ENCODE data around the gene APCDD1L. TPM values are rescaled to one million over a fixed set of nuclear protein-coding genes. Genes with fewer than 3 reads are reported as not detected.

APCDD1L gene
- polyA plus RNA-seq, 1 donor from 2014 or later, result not detected

DNA sequence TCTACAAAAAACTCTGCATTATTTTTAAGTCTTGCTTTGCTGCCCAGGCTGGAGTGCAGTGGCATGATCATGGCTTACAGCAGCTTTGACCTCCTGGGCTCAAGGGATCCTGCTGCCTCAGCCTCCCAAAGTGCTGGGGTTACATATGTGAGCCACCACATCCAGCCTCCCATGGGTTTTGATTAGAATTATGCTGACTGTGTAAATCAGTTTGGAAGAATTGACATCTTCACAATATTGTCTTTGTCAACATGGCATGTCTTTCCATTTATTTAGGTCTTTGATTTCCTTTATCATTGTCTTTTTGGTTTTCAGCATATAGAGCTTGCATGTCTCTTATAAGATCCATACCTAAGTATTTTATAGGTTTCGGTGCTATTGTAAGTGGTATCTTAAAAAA, 13.2 kb upstream of the APCDD1L start:
- Histone ChIP-seq H3K27me3 (ENCODE audit: insufficient read depth, low read depth, low read length) (no peaks in the 10 kb centered on the region), H2AFZ (ENCODE audit: low read depth, low read length) (no peak overlapping the region), H3K79me2 (replicated peaks; ENCODE audit: insufficient read depth, low read length) (no peaks in the 10 kb centered on the region), H3K36me3 (ENCODE audit: insufficient read depth, low read length) (no peaks in the 10 kb centered on the region), H3K4me2 (ENCODE audit: low read length) (no peak overlapping the region), H3F3A (ENCODE audit: insufficient read depth, low read length, poor library complexity, severe bottlenecking) (no peaks in the 10 kb centered on the region), H3K9me2 (ENCODE audit: insufficient read depth, low read length) (no peaks in the 10 kb centered on the region), H3K27ac (ENCODE audit: low read length) (no peak overlapping the region), H3K9ac (ENCODE audit: low read length) (no peak overlapping the region), H3K9me3 (ENCODE audit: low read length) (peaks cover 11% of the 10 kb centered on the region), H3K4me3 (ENCODE audit: low read length) (no peak overlapping the region), H4K20me1 (ENCODE audit: insufficient read depth) (no peaks in the 10 kb centered on the region)
- TF ChIP-seq REST (IDR thresholded peaks at IDR 0.05; ENCODE audit: borderline replicate concordance), result no peak
- TF ChIP-seq SMC3 (conservative IDR thresholded peaks at IDR 0.05; ENCODE audit: poor library complexity), result no peak
- TF ChIP-seq POLR2AphosphoS5 (IDR thresholded peaks at IDR 0.05), result no peak
- TF ChIP-seq RAD21 (conservative IDR thresholded peaks at IDR 0.05), result no peak
- no peak for TF ChIP-seq EZH2 (IDR thresholded peaks at IDR 0.05; ENCODE audit: borderline replicate concordance, insufficient read depth, low read length, poor library complexity, severe bottlenecking)
- no peak for TF ChIP-seq EP300 (conservative IDR thresholded peaks at IDR 0.05; ENCODE audit: poor library complexity, severe bottlenecking)
- no peak for TF ChIP-seq MXI1 (conservative IDR thresholded peaks at IDR 0.05; ENCODE audit: poor library complexity, severe bottlenecking)

DNA sequence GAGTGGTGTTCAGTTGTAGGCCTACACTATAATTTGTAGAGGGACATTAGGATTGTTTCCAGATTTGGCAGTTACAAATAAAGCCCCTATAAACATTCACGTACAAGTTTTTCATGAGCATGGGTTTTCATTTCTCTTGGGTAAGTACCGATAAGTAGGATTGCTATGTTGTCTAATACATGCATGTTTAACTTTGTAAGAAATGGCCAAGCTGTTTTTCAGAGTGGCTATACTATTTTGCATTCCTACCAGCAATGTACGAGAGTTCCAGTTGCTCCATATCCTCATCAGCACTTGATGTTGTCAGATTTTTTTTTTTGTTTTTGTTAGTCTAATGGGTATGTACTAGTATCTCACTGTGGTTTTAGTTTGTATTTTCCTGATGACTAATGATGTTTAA, 11.2 kb upstream of the APCDD1L start:
- H3K9me2 ChIP-seq (ENCODE audit: insufficient read depth, low read length), result no peaks in the 10 kb centered on the region
- H3K9me3 ChIP-seq (ENCODE audit: low read length), result peaks cover 11% of the 10 kb centered on the region
- H3K27ac ChIP-seq (ENCODE audit: low read length), result no peak overlapping the region
- H3F3A ChIP-seq (ENCODE audit: insufficient read depth, low read length, poor library complexity, severe bottlenecking), result no peaks in the 10 kb centered on the region
- no peak overlapping the region for H3K4me3 ChIP-seq (ENCODE audit: low read length)
- H4K20me1 ChIP-seq (ENCODE audit: insufficient read depth), result no peaks in the 10 kb centered on the region
- H3K79me2 ChIP-seq (replicated peaks; ENCODE audit: insufficient read depth, low read length), result no peaks in the 10 kb centered on the region
- H3K9ac ChIP-seq (ENCODE audit: low read length), result no peak overlapping the region
- TF ChIP-seq SMC3 (conservative IDR thresholded peaks at IDR 0.05; ENCODE audit: poor library complexity) (no peak), MXI1 (conservative IDR thresholded peaks at IDR 0.05; ENCODE audit: poor library complexity, severe bottlenecking) (no peak), EZH2 (IDR thresholded peaks at IDR 0.05; ENCODE audit: borderline replicate concordance, insufficient read depth, low read length, poor library complexity, severe bottlenecking) (no peak), CTCF (IDR thresholded peaks at IDR 0.05; ENCODE audit: poor library complexity, severe bottlenecking) (no peak), TAF1 (IDR thresholded peaks at IDR 0.05; ENCODE audit: low read depth) (no peak), RAD21 (conservative IDR thresholded peaks at IDR 0.05) (no peak), POLR2AphosphoS5 (IDR thresholded peaks at IDR 0.05) (no peak), EP300 (conservative IDR thresholded peaks at IDR 0.05; ENCODE audit: poor library complexity, severe bottlenecking) (no peak), REST (IDR thresholded peaks at IDR 0.05; ENCODE audit: borderline replicate concordance) (no peak)
- no peaks in the 10 kb centered on the region for H3K27me3 ChIP-seq (ENCODE audit: insufficient read depth, low read depth, low read length)
- H2AFZ ChIP-seq (ENCODE audit: low read depth, low read length), result no peak overlapping the region
- H3K4me2 ChIP-seq (ENCODE audit: low read length), result no peak overlapping the region
- no peaks in the 10 kb centered on the region for H3K36me3 ChIP-seq (ENCODE audit: insufficient read depth, low read length)

Measured in neural cell (in vitro differentiated cells).